ENCODE measurements around the gene MT1B.

DNA sequence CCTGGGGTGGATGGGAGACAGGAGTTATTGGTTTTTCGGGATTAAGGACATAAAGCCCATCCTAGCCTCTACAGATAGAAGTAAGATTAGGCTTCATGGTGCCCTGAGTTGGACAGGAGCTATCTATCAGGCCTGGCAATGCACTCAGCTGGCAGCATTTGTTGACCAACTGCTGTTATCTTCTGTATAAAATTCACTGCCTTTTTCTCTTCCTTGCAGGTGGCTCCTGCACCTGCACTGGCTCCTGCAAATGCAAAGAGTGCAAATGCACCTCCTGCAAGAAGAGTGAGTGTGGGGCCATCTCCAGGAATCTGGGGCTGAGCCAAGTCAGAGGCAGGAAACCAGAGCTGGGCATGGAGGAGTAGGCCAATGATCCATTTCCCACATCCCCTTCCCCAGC is 12.6 kb upstream of the MT1B start:
- TF ChIP-seq, protein P1, sequence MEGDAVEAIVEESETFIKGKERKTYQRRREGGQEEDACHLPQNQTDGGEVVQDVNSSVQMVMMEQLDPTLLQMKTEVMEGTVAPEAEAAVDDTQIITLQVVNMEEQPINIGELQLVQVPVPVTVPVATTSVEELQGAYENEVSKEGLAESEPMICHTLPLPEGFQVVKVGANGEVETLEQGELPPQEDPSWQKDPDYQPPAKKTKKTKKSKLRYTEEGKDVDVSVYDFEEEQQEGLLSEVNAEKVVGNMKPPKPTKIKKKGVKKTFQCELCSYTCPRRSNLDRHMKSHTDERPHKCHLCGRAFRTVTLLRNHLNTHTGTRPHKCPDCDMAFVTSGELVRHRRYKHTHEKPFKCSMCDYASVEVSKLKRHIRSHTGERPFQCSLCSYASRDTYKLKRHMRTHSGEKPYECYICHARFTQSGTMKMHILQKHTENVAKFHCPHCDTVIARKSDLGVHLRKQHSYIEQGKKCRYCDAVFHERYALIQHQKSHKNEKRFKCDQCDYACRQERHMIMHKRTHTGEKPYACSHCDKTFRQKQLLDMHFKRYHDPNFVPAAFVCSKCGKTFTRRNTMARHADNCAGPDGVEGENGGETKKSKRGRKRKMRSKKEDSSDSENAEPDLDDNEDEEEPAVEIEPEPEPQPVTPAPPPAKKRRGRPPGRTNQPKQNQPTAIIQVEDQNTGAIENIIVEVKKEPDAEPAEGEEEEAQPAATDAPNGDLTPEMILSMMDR (conservative IDR thresholded peaks at IDR 0.05; ENCODE audit: low read depth, low read length), result no peak
- TF ChIP-seq CEBPB (IDR thresholded peaks at IDR 0.05; ENCODE audit: low read depth, low read length), result no peak
- TF ChIP-seq, protein P2, sequence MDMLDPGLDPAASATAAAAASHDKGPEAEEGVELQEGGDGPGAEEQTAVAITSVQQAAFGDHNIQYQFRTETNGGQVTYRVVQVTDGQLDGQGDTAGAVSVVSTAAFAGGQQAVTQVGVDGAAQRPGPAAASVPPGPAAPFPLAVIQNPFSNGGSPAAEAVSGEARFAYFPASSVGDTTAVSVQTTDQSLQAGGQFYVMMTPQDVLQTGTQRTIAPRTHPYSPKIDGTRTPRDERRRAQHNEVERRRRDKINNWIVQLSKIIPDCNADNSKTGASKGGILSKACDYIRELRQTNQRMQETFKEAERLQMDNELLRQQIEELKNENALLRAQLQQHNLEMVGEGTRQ (IDR thresholded peaks at IDR 0.05; ENCODE audit: low read depth, low read length), result no peak

Measured in IMR-90 (cell line).